Stimulated activated CD4-positive, alpha-beta T cell treated with anti-CD3 and anti-CD28 coated beads, Interleukin-2, amount 100 ng/mL, for 48 hours (primary cell): ENCODE results near the gene B3GLCT.
"Not testable (repeated sequence)": the region's sequence is repeated elsewhere in the genome, so short reads cannot be mapped to it uniquely, and the experiment has no call there.

Source experiments
- DNase-seq, 2 donors: peaks; one replicate each; pipeline ENCODE4 v3.0.0-alpha.2; 2020

Gene B3GLCT

DNA sequence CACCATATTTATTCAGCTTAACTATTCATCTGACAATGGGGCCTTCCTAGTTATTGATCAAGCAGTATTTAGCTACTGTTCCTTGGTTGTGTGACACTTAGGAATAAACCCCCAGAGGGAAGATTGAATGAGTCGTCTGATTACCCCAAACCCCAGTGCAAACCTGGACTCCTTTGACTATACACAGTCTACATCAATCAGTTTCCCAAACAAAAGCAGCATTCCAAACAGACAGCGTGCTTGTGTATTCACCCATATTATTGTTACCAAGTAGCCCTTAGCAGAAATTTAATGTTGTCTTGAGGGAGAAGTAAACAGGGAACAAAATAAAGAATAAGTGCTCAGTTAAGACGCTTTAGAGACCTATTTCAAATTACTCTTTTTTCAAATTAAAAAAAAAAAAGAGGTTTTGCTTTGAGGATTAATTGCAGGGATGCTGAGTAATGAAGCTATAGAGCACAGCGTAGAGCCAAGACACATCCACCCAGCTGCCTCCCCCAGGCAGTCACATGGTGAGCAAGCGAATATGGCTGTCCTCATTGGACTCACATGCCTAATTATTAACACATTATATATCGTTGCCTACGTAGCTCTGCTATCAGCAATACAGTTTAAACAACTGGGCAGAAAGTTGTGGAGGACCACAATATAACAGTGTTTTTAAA is 14.7 kb upstream of the B3GLCT start:
- no peak for DNase-seq

- no peak for DNase-seq
Observed at GRCh38 chr13:31191748-31192147, 8.0 kb upstream of the B3GLCT start.

- no peak for DNase-seq
Observed at GRCh38 chr13:31192306-31192705, 7.5 kb upstream of the B3GLCT start.

- DNase-seq: no peak
Observed at GRCh38 chr13:31195616-31196015, 4.2 kb upstream of the B3GLCT start.

GRCh38 chr13:31196992-31197391 is 2.8 kb upstream of the B3GLCT start:
- DNase-seq: no peak

DNA sequence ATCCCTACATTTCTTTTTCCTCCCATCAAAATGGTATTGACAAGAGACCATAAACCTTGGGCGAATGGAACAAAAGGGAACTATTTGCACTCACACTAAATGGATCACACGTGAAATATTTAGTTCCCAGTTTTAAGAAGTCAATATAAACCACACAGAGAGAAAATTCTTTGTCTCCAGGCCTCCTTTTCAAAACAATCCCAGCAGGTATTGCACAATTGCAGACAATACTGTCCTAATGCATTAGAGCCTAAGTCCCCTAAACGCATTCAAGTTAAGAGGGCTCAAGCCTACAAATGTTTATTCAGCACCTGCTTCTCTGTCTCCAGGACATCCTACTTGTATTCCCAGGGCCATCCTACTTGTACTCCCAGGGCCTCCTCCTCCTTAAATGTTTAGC is 1.3 kb upstream of the B3GLCT start:
- DNase-seq: no peak

DNA sequence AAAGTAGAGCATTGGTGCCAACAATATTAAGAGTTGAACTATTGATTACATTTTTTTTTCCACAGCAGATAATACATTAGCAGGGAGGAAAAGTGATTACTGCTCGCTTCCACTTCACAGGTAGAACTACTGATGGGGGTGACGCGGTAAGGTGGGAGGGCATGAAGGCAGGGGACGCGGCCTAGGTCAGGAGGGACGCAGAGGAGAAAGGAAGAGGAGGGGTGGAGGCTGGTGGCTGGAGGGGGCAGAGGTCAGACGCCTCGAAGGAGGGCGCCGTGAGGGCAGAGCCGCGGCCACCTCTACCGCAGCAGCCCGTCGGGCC is 287 bp upstream of the B3GLCT start:
- no peak for DNase-seq

- peak; percentile 29 for DNase-seq
Observed at GRCh38 chr13:31200637-31200971, 829 bp downstream of the B3GLCT start.

DNA sequence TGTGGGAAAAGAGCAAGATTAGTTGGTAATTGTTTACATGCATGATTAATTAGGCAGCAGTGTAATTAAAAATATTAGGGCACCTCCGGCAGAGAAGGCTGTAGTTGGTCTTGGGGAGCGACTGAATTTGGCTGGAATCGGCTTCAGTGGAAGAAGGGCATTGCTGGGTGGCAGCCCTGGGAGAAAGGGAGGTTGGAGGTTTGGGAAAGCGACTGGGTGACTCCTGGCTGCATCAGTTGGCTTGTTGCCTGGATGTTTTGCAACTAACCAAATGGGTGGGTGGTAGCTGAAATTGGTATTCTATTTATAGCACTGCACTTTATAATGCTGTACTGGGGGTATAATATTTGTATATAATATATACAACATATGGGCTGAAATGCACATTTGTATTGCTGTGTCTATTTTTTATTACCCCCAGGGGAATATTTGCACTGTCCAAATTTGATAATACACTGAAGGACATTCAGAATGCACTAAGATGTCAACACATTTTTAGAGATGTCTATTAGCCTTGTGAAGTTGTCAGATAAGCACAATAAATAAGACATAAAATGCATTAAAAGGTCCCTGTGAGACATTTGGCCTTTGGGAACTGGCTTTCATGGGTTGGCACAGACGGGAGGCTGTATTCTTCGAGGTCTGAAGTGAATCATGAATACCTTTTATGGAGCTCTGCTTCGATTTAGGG is 1.7 kb downstream of the B3GLCT start:
- no peak for DNase-seq

GRCh38 chr13:31204592-31204991 is 4.8 kb downstream of the B3GLCT start:
- no peak for DNase-seq

- no peak for DNase-seq
Observed at GRCh38 chr13:31207661-31208552, 8.1 kb downstream of the B3GLCT start.

DNA sequence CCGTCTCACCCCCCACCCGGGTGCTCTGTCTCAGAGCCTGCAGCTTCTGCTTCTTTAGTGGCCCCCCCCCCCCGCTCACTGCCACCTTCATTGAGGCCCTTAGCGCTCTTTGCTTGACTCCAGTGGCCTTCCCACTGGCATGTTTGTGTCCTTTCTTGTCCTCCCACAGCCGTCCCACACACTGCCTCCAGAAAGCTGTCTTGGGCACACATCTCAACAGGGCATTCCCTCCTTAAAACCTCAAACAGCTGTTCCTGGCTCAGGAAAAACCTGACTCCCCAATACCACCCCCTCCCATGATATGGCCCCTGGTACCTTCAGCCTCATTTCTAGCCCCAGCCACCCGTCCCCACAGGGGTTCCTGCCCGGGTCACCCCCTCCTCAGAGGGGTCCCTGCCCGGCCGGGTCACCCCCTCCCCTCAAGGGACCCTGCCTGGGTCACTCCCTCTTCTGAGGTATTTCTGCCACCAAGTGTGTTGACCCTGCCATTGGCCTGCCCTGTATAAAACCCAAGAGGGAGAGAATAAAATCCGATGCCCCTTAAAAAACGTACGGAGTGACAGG is 8.9 kb downstream of the B3GLCT start:
- no peak for DNase-seq

DNA sequence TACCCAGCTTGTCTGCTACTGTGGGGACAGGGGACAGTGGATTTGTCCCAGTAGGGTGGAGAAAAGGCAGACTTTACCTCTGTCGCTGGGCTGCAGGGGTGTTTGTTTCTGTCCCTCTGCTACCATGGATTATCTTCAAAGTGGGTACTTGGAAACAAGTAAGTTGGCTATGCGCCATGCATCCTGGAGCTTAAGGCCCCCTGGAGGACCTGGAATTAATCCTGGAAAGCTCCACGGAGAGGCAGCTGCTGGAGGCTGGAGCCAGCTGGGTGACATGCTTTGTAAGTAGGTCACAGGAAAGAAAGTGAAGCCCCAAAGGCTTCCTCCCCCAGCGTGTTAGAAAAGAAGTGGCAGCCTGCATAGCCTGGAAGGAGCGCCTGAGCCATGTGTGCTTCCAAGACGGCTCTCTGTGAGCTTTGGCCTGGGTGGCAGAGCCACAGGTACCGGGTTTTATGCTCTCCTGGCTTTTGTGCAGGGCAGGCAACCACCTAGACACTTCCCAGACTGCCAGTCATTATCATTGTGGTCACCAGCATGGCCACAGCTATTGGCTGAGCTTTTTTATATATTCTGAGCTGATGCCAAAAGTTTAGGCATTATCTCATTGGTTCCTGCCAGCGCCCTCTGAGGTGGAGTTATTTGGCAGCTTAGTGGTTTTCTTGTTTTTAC is 9.5 kb downstream of the B3GLCT start:
- no peak for DNase-seq

DNA sequence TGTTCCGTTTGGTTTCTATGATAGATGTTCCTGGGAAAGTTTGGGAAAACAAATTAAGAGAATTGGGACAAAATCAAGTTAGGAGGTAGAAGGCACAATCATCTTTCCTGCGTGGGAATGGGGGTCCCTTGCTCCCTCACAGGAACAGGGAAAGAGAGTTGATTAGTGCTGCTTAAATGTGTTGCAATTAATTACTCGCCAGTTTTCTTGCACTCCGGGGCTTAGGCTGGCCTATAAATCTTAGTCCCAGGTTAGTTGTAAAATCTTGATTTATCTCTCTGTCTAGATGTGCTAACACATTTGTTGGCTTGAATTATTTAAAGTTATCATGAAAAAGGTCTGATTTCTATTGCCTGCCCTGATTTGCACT is 10.1 kb downstream of the B3GLCT start:
- no peak for DNase-seq

DNA sequence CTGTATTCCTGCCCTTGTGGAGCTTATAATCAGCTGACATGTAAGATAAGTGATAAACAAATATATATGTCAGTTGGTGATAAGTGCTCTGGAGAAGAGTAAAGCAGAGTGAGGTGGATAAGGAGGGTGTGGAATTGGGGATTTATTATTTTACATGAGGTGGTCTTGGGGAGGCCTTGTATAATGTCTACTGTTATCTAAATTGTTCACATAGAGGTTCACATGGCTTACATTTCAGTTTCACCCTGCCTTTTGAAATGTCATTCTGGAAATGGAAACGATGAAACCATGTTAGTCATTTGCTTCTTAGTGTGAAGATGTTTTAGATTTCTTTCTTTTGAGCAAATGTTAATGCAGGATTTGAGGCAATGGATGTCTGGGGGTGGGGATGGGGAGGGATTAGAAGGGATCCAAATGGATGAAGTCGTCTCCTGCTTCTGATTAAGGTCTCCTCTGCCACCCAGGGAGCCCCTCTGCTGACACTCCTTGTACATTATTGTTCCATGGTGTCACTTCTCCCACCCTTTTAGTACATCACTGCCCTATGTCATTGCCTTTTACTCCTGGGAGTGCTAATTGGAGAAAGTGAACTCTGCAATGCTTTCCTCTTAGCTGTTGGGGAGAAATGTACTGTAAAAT is 14.0 kb downstream of the B3GLCT start:
- no peak for DNase-seq

DNA sequence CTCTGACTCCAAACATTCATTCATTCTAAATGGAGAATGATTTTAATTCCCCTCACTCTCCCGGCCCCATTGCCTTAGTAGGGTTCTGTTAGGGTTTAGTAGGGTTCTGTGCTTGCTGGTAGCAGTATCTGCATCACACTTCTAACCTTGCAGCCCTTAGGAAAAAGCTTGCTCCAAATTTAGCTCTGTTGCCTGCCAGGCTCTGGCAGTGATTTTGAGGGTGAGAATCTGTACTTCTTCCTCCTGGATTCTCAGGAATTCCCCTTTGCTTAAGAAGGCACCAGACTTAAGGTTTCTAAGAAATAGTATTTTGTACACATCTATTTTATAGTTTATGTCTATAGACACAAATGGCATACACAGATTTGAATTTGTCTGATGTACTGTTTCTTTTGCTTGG is 14.7 kb downstream of the B3GLCT start:
- DNase-seq: no peak

DNA sequence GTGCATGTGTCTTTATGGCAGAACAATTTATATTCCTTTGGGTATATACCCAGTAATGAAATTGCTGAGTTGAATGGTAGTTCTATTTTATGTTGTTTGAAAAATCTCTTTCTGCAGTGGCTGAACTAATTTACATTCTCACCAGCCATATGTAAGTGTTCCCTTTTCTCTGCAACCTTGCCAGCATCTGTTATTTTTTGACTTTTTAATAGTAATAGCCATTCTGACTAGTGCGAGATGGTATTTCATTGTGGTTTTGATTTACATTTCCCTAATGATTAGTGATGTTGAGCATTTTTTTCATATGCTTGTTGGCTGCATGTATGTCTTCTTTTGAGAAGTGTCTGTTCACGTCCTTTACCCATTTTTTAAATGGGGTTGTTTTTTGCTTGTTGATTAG is 17.1 kb downstream of the B3GLCT start:
- not testable (repeated sequence) for DNase-seq

DNA sequence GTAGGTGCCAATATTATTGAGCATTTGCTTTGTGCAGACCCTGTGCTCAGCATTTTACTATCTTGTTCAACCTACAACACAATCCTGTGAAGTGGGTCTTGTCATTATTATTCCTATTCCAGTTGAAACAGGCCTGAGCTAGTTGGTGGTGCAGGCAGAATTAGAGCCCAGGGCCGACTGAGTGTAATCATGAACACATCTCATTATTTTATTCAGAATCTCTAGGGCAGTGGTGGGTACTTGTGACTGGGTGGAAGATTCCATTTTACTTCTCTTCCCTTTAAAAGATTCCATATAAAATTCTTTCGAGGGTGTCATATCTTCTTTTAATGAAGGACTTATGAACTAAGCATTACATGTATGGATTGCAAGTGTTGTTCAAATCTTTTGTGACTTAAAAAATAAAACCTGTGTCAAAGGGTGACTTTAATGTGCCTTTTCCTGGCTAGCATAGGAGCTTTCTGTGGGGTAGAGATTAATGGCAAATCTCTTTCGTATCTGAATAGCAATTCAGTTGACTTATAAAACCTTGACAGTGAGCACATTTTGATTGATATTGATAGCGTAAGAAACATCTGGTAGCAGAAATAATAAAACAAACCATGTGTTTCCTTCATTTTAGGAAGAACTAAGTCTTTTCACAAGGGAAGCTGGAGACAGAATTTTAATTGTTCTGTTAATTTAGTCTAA is 20.3 kb downstream of the B3GLCT start:
- no peak for DNase-seq

- DNase-seq: no peak
Observed at GRCh38 chr13:31221057-31221456, 21.3 kb downstream of the B3GLCT start.

DNA sequence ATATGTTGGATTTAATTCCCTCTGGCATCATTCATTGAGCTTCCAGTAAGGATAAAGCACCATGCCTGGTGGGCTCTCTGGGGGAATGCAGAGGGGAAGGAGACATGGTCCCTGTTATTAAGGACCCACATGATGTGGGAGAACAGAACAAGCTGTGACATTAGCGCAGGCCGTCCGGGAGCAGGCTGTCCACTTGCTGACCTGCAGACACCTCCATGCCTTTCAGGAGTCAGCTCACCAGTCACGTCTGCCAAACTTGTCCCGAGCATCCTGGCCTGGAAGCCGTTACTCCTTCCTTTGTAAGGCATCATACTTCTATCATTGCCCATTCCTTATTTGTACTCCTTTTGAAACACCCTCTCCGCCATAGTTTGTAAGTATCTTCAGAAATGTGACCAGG is 23.4 kb downstream of the B3GLCT start:
- DNase-seq: no peak

- no peak for DNase-seq
Observed at GRCh38 chr13:31223640-31224039, 23.9 kb downstream of the B3GLCT start.

- DNase-seq: no peak
Observed at GRCh38 chr13:31224174-31224669, 24.4 kb downstream of the B3GLCT start.
